OCI-M2 (cell line): ENCODE results near the gene CDK10.
"Not testable (repeated sequence)": the region's sequence is repeated elsewhere in the genome, so short reads cannot be mapped to it uniquely, and the experiment has no call there.

Experiments
- DNase-seq: peaks from one replicate; lab custom pipeline; 2025; ENCODE audit not compliant: unreplicated experiment; lab: John Stamatoyannopoulos, UW

Gene CDK10

GRCh38 chr16:89667000-89667399 lies 19.5 kb upstream of the CDK10 start:
- not testable (repeated sequence) for DNase-seq

DNA sequence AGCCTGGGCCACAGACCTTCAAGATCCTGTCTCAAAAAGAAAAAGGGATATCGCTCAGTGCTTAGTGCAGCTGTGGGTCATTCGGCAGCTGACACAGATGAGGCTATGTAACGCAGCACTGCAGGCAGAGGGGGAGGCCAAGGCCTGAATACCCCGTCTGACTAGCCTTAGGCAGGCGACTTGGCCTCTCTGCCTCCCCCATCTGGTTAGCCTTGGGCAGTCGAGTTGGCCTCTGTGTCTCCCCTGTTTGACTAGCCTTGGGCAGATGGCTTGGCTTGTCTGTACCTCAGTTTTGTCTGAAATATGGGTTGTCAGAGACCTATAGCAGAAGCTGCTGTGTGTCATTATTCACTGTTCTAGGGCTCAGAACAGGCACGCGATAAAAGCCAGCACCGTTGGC lies 18.9 kb upstream of the CDK10 start:
- no peak for DNase-seq

- no peak for DNase-seq
Observed at GRCh38 chr16:89668790-89669158, 17.7 kb upstream of the CDK10 start.

DNA sequence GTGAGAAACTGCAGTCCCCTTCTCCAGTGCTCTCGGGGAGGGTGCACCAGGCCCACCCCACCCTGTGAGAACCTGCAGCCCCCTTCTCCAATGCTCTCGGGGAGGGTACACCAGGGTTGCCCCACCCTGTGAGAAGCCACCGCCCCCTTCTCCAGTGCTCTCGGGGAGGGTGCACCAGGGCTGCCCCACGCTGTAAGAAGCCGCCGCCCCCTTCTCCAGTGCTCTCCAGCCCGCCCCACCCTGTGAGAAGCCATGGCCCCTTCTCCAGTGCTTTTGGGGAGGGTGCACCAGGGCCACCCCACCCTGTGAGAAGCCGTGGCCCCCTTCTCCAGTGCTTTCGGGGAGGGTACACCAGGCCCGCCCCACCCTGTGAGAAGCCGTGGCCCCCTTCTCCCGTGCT lies 16.7 kb upstream of the CDK10 start:
- DNase-seq, result no peak

GRCh38 chr16:89670496-89671431 lies 15.7 kb upstream of the CDK10 start:
- DNase-seq, result no peak

DNA sequence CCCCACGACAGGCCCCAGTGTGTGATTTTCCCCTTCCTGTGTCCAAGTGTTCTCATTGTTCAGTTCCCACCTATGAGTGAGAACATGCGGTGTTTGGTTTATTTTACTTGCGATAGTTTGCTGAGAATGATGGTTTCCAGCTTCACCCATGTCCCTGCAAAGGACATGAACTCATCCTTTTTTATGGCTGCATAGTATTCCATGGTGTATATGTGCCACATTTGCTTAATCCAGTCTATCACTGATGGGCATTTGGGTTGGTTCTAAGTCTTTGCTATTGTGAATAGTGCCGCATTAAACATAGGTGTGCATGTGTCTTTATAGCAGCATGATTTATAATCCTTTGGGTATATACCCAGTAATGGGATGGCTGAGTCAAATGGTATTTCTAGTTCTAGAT lies 14.9 kb upstream of the CDK10 start:
- DNase-seq, result not testable (repeated sequence)

- DNase-seq, result no peak
Observed at GRCh38 chr16:89672177-89672941, 14.1 kb upstream of the CDK10 start.

GRCh38 chr16:89678258-89678657 lies 8.2 kb upstream of the CDK10 start:
- no peak for DNase-seq

- DNase-seq, result no peak
Observed at GRCh38 chr16:89685916-89686315, 573 bp upstream of the CDK10 start.

GRCh38 chr16:89687092-89687940 lies 827 bp downstream of the CDK10 start:
- no peak for DNase-seq

DNA sequence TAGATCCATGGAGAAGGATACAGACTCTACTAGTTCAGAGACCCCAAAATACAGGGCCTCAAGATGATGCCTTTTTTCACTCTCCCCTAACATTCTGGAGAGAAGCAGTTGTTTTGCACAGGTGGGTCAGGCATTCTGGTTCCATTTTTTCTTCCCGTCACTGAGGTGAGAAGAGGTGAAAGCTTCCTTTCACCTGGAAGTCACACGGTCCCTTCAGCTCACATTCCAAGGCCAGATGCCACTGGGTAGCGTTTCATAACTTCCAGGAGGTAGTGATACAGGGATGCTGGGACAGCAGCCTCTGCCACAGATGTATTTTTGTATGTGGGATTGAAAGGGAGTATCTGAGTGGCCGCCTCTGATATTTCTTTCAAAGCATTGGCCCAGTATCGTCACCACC lies 1.9 kb downstream of the CDK10 start:
- DNase-seq, result no peak

DNA sequence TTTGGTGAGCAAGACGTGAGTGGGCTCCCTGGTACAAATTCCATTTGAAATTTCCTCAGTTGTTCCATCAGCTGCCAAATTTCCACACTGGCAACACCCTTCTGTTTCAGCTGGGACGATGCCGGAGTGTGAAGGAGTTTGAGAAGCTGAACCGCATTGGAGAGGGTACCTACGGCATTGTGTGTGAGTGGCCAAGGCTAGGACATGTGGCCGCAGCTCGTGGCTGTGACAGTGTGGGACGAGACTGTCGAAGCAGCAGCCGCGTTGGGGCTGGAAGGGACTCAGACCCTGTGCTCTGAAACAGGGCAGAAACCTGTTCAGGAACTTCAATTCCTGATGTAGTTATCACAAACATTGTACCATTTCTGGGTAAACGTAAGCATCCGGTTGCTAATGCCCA lies 2.7 kb downstream of the CDK10 start:
- no peak for DNase-seq

DNA sequence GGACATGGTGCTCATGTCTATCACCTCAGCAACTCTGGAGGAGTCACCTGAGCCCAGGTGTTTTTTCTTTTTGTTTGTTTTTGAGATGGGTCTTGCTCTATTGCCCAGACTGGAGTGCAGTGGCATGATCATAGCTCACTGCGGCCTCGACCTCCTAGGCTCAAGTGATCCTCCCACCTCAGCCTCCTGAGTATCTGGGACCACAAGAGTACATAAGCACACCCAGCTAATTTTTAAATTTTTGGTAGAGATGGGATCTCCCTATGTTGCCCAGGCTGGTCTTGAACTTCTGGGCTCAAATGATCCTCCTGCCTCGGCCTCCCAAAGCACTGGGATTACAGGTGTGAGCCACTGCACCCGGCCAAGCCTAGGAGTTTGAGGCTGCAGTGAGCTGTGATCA lies 3.1 kb downstream of the CDK10 start:
- DNase-seq, result not testable (repeated sequence)

DNA sequence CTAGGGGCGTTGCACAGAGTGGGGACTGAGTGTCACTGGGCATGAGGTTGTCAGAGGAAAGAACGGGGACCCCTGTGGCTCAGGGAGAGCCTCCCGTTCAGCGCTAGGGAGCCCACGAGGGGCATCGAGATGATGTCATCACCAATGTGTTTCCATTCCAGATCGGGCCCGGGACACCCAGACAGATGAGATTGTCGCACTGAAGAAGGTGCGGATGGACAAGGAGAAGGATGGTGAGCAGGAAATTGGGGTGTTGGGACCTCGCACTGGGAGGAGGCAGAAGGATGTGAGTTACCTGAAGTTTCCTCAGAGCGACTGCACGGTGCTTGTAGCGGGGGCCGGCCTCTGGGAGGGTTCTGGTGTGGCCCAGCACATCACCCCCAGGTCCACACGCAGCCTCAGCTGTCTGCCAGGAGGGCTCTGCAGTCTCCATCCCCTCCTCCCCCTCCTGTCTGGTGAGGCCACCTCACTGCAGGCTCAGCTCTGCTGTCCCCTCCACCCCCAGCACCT lies 4.0 kb downstream of the CDK10 start:
- DNase-seq, result no peak

DNA sequence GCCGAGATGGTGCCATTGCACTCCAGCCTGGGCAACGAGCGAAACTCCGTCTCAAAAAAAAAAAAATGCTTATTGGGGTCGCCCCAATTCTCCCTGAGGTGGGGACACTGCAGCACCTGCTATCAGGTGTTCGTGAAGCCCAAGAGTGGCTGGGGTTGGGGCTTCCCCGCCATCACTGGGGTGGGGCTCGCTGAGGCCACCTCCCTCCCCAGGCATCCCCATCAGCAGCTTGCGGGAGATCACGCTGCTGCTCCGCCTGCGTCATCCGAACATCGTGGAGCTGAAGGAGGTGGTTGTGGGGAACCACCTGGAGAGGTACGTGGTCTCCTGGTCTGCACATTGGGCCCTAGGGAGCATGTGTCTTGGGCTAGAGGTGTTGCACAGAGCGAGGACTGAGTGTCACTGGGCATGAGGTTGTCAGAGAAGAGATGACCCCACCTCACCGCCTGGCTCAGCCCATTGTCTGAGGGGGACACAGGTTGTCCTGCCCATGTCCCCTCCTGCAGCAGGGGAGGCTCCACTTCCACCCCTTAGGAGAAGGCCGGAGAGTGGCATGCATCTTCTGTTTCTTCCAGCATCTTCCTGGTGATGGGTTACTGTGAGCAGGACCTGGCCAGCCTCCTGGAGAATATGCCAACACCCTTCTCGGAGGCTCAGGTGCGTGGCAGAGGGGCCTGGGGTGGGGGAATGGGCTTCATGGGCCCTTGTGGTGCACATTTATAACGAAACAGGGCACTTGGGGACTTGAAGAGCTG lies 4.9 kb downstream of the CDK10 start:
- no peak for DNase-seq

- DNase-seq, result no peak
Observed at GRCh38 chr16:89691986-89692569, 5.6 kb downstream of the CDK10 start.

DNA sequence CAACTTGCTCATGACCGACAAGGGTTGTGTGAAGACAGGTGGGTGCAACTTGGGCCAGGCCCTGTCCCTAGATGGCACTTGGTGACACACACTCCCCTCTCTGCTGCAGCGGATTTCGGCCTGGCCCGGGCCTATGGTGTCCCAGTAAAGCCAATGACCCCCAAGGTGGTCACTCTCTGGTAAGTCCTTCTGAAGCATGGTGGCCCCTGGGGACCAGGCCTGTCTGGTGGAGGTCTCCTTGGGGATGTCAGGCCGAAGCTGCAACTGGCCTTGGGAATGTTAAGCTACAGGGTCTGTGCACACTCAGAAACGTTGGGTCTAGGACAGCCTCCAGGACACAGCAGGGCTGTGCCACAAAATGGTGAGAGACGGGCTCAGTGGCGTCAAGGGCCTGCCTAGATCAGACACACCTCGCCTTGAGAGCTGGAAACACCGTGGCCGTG lies 6.8 kb downstream of the CDK10 start:
- DNase-seq, result no peak

DNA sequence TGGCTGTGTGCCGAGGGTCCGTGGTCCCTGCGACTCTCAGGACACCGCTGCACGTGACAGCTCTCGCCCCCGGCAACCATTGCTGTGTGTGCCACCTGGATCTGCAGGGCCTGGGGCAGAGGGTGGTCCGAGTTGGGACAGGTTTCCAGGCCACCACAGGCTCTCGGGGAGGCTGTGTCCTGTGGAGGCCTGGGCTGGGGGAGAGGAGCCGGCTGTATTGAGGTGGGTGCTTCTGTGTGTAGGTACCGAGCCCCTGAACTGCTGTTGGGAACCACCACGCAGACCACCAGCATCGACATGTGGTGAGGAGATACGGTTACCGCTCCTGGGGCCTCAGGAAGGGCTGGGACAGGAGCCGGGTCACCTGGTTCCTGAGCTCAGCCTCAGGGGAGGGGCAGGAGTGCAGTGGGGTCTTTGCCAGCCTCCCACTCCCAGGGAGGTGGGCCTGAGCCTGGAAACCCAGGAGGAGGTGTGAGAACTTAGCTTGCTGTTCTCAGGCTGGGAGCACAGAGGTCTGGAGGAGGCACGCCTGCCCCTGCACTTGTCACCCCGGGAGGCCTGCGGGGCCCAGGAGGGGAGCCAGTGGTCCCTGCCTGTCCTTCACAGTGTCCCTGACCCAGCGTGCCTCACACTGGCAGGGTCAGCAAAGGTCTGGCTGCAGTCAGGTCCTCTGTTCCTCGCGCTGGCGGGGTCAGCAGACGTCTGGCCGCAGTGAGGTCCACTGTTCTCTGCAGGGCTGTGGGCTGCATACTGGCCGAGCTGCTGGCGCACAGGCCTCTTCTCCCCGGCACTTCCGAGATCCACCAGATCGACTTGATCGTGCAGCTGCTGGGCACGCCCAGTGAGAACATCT lies 7.7 kb downstream of the CDK10 start:
- no peak for DNase-seq

DNA sequence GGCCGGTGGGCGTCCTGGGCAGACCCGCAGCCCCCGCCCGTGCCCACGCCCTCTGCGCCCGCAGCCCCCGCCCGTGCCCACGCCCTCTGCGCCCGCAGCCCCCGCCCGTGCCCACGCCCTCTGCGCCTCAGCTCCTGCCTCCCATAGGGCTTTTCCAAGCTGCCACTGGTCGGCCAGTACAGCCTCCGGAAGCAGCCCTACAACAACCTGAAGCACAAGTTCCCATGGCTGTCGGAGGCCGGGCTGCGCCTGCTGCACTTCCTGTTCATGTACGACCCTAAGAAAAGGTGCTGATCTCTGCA lies 8.2 kb downstream of the CDK10 start:
- DNase-seq, result not testable (repeated sequence)
